GM12878 (cell line): Measurements from ENCODE around the gene HUNK. TPM values are rescaled to one million over a fixed set of nuclear protein-coding genes. Genes with fewer than 3 reads are reported as not detected.

Experiments used
- CBX3 ChIP-seq: fragments of 200-600 bp; sonication (generic); IDR thresholded peaks from 2 replicates; pipeline ENCODE4 v1.6.1; 2016; ENCODE audit warnings: low read depth, borderline replicate concordance
- CHD2 ChIP-seq: IDR thresholded peaks from 2 replicates; pipeline ENCODE4 v1.6.1; 2011; ENCODE audit warnings: low read depth, low read length, improper control_type of control experiment, borderline replicate concordance
- CREB1 ChIP-seq: IDR thresholded peaks from 2 replicates; pipeline ENCODE4 v1.6.1; 2012; ENCODE audit warnings: low read depth, mild to moderate bottlenecking, inconsistent platforms
- E2F4 ChIP-seq: IDR thresholded peaks from 2 replicates; pipeline ENCODE4 v1.6.1; 2012; ENCODE audit warnings: low read depth, low read length, improper control_type of control experiment
- HDAC6 ChIP-seq: fragments of 200-600 bp; sonication (generic); IDR thresholded peaks from one replicate; pipeline ENCODE4 v1.8.0; 2017; ENCODE audit warnings: antibody characterized with exemption; ENCODE audit not compliant: unreplicated experiment
- MTA3 ChIP-seq: IDR thresholded peaks from 2 replicates; pipeline ENCODE4 v1.6.1; 2012; ENCODE audit warnings: low read length, inconsistent platforms, borderline replicate concordance
- NFIC ChIP-seq: IDR thresholded peaks from 2 replicates; pipeline ENCODE4 v1.6.1; 2012; ENCODE audit warnings: low read depth, mild to moderate bottlenecking, inconsistent platforms, low read length, moderate library complexity
- RAD51 ChIP-seq: fragments of 450-650 bp; IDR thresholded peaks from 2 replicates; pipeline ENCODE4 v1.6.1; 2016; ENCODE audit warnings: moderate library complexity, mild to moderate bottlenecking, inconsistent platforms
- SMARCA5 ChIP-seq: fragments of 450-650 bp; IDR thresholded peaks from 2 replicates; pipeline ENCODE4 v1.6.1; 2017; ENCODE audit warnings: mild to moderate bottlenecking
- SUZ12 ChIP-seq: fragments of 200-600 bp; sonication (generic); IDR thresholded peaks from one replicate; pipeline ENCODE4 v1.6.1; 2018; ENCODE audit warnings: antibody characterized with exemption, mild to moderate bottlenecking; ENCODE audit not compliant: unreplicated experiment
- TCF7 ChIP-seq: IDR thresholded peaks from 2 replicates; pipeline ENCODE4 v1.6.1; 2014; ENCODE audit warnings: antibody characterized with exemption, borderline replicate concordance
- ZNF274 ChIP-seq: IDR thresholded peaks from one replicate; pipeline ENCODE4 v1.8.0; 2011; ENCODE audit not compliant: insufficient read length, insufficient read depth
- ZNF622 ChIP-seq: fragments of 450-650 bp; IDR thresholded peaks from 2 replicates; pipeline ENCODE4 v1.6.1; 2017; ENCODE audit warnings: mild to moderate bottlenecking, inconsistent platforms
- polyA plus RNA-seq, 11 experiments: library from polyadenylated mRNA; depleted of rRNA in 4 of 11; unstranded in 6 of 11; stranded (reverse) in 5 of 11; fragments of >200 nt; fragmentation: Nextera tagmentation in 4 of 11; fragmentation: Illumina TruSeq in 1 of 11; extraction: Ambion mirVana in 4 of 11; extraction: Trizol in 1 of 11; gene quantifications; 1 replicate in 1 of 11; 2 replicates in 10 of 11; pipeline versions ENCODE4 v1.2.1 to v1.2.3, GENCODE V29; 2011 to 2016; ENCODE audit warnings: inconsistent platforms in 2 of 11, missing spikeins in 2 of 11, low read depth in 1 of 11
- total RNA-seq, 4 experiments: library from RNA; depleted of rRNA in 3 of 4; stranded (reverse); fragments of >200 nt in 3 of 4; fragmentation: Illumina TruSeq in 1 of 4; extraction: Trizol in 1 of 4; gene quantifications; 2 replicates each; pipeline versions ENCODE4 v1.2.1 to v1.2.3, GENCODE V29; 2013 to 2021
- TF ChIP-seq, protein P1 (sequence below), 3 experiments: IDR thresholded peaks in 2 of 3; conservative IDR thresholded peaks in 1 of 3; 2 replicates each; pipeline ENCODE4 v1.5.1; 2011; ENCODE audit warnings: low read depth in 3 of 3, low read length in 3 of 3, mild to moderate bottlenecking in 3 of 3, control low read depth in 2 of 3, moderate library complexity in 2 of 3, inconsistent platforms in 1 of 3, mixed read lengths in 1 of 3; ENCODE audit not compliant: control insufficient read depth in 2 of 3, insufficient read depth in 1 of 3; ENCODE audit errors: extremely low read depth in 1 of 3
- TF ChIP-seq, protein P2 (sequence below): fragments of 450-650 bp; IDR thresholded peaks from 2 replicates; pipeline ENCODE4 v1.6.1; 2017; ENCODE audit warnings: low read depth, mild to moderate bottlenecking, moderate library complexity
- TF ChIP-seq, protein P3 (sequence below): fragments of 450-650 bp; IDR thresholded peaks from 2 replicates; pipeline ENCODE4 v1.6.1; 2017; ENCODE audit warnings: mild to moderate bottlenecking, moderate library complexity

The HUNK gene
- total and polyA plus RNA-seq, 10 of the 15 experiments (the other 5 are each of a cell fraction or from before 2014, with no cell fraction given) = under 0.01 to 0.14 (median 0.03) TPM; not detected in 7

DNA sequence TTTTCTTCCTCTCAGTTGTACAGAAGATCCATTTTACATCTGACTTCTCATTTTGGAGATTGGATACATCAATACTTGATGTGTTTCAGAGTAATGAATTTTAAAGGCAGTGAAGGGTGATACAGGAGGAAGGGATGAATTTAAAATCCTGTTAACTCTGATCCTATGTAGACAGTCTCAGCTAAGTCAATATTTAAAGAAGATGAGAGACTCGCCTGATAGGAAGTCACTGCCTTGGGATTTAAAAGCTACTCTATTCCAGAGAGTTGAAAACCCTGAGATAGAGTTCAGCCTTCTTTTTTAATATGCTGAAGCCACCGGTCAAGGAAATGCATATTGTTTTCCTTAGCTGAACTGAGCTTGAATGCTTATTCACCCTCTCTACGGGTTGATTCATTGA is 42.7 kb downstream of the HUNK start (continued):
- TF ChIP-seq, protein P1, sequence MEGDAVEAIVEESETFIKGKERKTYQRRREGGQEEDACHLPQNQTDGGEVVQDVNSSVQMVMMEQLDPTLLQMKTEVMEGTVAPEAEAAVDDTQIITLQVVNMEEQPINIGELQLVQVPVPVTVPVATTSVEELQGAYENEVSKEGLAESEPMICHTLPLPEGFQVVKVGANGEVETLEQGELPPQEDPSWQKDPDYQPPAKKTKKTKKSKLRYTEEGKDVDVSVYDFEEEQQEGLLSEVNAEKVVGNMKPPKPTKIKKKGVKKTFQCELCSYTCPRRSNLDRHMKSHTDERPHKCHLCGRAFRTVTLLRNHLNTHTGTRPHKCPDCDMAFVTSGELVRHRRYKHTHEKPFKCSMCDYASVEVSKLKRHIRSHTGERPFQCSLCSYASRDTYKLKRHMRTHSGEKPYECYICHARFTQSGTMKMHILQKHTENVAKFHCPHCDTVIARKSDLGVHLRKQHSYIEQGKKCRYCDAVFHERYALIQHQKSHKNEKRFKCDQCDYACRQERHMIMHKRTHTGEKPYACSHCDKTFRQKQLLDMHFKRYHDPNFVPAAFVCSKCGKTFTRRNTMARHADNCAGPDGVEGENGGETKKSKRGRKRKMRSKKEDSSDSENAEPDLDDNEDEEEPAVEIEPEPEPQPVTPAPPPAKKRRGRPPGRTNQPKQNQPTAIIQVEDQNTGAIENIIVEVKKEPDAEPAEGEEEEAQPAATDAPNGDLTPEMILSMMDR (IDR thresholded peaks at IDR 0.05 in 2 of 3, conservative IDR thresholded peaks at IDR 0.05 in 1 of 3; ENCODE audit: control insufficient read depth in 2 of 3, extremely low read depth in 1 of 3, insufficient read depth in 1 of 3, low read depth in 3 of 3, low read length in 3 of 3) = no peak
- TF ChIP-seq CHD2 = no peak
- TF ChIP-seq, protein P2, sequence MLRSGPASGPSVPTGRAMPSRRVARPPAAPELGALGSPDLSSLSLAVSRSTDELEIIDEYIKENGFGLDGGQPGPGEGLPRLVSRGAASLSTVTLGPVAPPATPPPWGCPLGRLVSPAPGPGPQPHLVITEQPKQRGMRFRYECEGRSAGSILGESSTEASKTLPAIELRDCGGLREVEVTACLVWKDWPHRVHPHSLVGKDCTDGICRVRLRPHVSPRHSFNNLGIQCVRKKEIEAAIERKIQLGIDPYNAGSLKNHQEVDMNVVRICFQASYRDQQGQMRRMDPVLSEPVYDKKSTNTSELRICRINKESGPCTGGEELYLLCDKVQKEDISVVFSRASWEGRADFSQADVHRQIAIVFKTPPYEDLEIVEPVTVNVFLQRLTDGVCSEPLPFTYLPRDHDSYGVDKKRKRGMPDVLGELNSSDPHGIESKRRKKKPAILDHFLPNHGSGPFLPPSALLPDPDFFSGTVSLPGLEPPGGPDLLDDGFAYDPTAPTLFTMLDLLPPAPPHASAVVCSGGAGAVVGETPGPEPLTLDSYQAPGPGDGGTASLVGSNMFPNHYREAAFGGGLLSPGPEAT = no peak
- no peak for TF ChIP-seq ZNF622
- TF ChIP-seq SMARCA5 = no peak
- no peak for TF ChIP-seq MTA3
- TF ChIP-seq, protein P3, sequence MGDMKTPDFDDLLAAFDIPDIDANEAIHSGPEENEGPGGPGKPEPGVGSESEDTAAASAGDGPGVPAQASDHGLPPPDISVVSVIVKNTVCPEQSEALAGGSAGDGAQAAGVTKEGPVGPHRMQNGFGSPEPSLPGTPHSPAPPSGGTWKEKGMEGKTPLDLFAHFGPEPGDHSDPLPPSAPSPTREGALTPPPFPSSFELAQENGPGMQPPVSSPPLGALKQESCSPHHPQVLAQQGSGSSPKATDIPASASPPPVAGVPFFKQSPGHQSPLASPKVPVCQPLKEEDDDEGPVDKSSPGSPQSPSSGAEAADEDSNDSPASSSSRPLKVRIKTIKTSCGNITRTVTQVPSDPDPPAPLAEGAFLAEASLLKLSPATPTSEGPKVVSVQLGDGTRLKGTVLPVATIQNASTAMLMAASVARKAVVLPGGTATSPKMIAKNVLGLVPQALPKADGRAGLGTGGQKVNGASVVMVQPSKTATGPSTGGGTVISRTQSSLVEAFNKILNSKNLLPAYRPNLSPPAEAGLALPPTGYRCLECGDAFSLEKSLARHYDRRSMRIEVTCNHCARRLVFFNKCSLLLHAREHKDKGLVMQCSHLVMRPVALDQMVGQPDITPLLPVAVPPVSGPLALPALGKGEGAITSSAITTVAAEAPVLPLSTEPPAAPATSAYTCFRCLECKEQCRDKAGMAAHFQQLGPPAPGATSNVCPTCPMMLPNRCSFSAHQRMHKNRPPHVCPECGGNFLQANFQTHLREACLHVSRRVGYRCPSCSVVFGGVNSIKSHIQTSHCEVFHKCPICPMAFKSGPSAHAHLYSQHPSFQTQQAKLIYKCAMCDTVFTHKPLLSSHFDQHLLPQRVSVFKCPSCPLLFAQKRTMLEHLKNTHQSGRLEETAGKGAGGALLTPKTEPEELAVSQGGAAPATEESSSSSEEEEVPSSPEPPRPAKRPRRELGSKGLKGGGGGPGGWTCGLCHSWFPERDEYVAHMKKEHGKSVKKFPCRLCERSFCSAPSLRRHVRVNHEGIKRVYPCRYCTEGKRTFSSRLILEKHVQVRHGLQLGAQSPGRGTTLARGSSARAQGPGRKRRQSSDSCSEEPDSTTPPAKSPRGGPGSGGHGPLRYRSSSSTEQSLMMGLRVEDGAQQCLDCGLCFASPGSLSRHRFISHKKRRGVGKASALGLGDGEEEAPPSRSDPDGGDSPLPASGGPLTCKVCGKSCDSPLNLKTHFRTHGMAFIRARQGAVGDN = no peak
- no peak for TF ChIP-seq CBX3
- no peak for TF ChIP-seq NFIC
- no peak for TF ChIP-seq CREB1
- no peak for TF ChIP-seq SUZ12
- no peak for TF ChIP-seq TCF7
- TF ChIP-seq E2F4 = no peak
- no peak for TF ChIP-seq HDAC6
- TF ChIP-seq RAD51 = no peak
- no peak for TF ChIP-seq ZNF274
